OCI-LY7 (cell line): Measurements from ENCODE around the gene ZC3H18. TPM values are rescaled to one million over a fixed set of nuclear protein-coding genes. Genes with fewer than 3 reads are reported as not detected.

Experiments used
- BruUV-seq: library from RNA; stranded (reverse); fragments of 400-500 nt; replicated peaks from 2 replicates; lab custom pipeline; 2021; lab: Mats Ljungman, UMichigan
- CTCF ChIA-PET: fragments of 300-600 bp; sonication (Branson Sonifier 250); formaldehyde crosslinking; loops from one replicate; lab custom pipeline; 2022; ENCODE audit warnings: antibody characterized with exemption; ENCODE audit not compliant: unreplicated experiment; lab: Charles Lee
- POLR2A ChIA-PET: fragments of 300-600 bp; sonication (Branson Sonifier 250); formaldehyde crosslinking; loops from one replicate; lab custom pipeline; 2022; ENCODE audit warnings: antibody characterized with exemption; lab: Charles Lee
- DNase-seq: peaks from one replicate; pipeline ENCODE4 v3.0.0-alpha.2; 2015; ENCODE audit warnings: low spot score
- H2AFZ ChIP-seq: fragments of 200-600 bp; sonication (generic), shearing (Covaris generic); 2 replicates; pipeline ENCODE4 v1.6.1; 2014; ENCODE audit warnings: mild to moderate bottlenecking, antibody characterized with exemption, low read length, moderate library complexity
- H3K27ac ChIP-seq: fragments of 200-600 bp; sonication (generic); 2 replicates; pipeline ENCODE4 v1.5.1; 2014; ENCODE audit warnings: mixed run types, low read depth, mild to moderate bottlenecking, moderate library complexity, low read length, inconsistent platforms; ENCODE audit not compliant: poor library complexity, severe bottlenecking
- H3K36me3 ChIP-seq: fragments of 200-600 bp; sonication (generic); 2 replicates; pipeline ENCODE4 v1.6.1; 2014; ENCODE audit warnings: mild to moderate bottlenecking, antibody characterized with exemption, low read length, moderate library complexity, mixed read lengths; ENCODE audit not compliant: insufficient read depth
- H3K4me1 ChIP-seq: fragments of 200-600 bp; sonication (generic); 2 replicates; pipeline ENCODE4 v1.5.1; 2014; ENCODE audit warnings: mild to moderate bottlenecking, low read length; ENCODE audit not compliant: insufficient read depth, poor library complexity, severe bottlenecking
- H3K4me2 ChIP-seq: fragments of 200-600 bp; sonication (generic); 2 replicates; pipeline ENCODE4 v1.6.1; 2014; ENCODE audit warnings: mild to moderate bottlenecking, low read length
- H3K4me3 ChIP-seq: fragments of 200-600 bp; sonication (generic); 2 replicates; pipeline ENCODE4 v1.5.1; 2014; ENCODE audit warnings: mild to moderate bottlenecking, low read depth, low read length; ENCODE audit not compliant: poor library complexity, severe bottlenecking
- H3K79me2 ChIP-seq: fragments of 200-600 bp; sonication (generic); 2 replicates; pipeline ENCODE4 v1.6.1; 2016; ENCODE audit warnings: low read depth, mild to moderate bottlenecking, low read length, moderate library complexity, mixed read lengths; ENCODE audit not compliant: insufficient read depth
- H3K9me2 ChIP-seq: fragments of 200-600 bp; sonication (generic); 2 replicates; pipeline ENCODE4 v1.6.1; 2016; ENCODE audit warnings: mild to moderate bottlenecking, low read length, mixed read lengths; ENCODE audit not compliant: insufficient read depth
- H3K9me3 ChIP-seq: fragments of 200-600 bp; sonication (generic); 2 replicates; pipeline ENCODE4 v1.6.1; 2014; ENCODE audit warnings: mild to moderate bottlenecking, mixed run types, low read length, mixed read lengths
- H4K20me1 ChIP-seq: fragments of 200-600 bp; sonication (generic); 2 replicates; pipeline ENCODE4 v1.6.1; 2014; ENCODE audit warnings: mild to moderate bottlenecking, antibody characterized with exemption, low read length, moderate library complexity, mixed read lengths; ENCODE audit not compliant: insufficient read depth
- EZH2phosphoT487 ChIP-seq: fragments of 200-600 bp; sonication (generic); IDR thresholded peaks from 2 replicates; pipeline ENCODE4 v1.6.1; 2018; ENCODE audit warnings: low read depth, borderline replicate concordance, mild to moderate bottlenecking, mixed run types, antibody characterized with exemption, low read length, moderate library complexity, mixed read lengths
- intact Hi-C: fragments of 100-400 bp; cut with micrococcal nuclease; formaldehyde crosslinking; loops from one replicate; pipeline ENCODE4 v1.10.0; 2022; ENCODE audit not compliant: unreplicated experiment
- total RNA-seq, 2 experiments: library from RNA; depleted of rRNA in 1 of 2; stranded (reverse); fragments of >200 nt in 1 of 2; shearing (Covaris generic) in 1 of 2; gene quantifications; 2 replicates each; pipeline ENCODE4 v1.2.3, GENCODE V29; 2014 to 2022
- TF ChIP-seq, protein P1 (sequence below): fragments of 200-600 bp; sonication (generic); conservative IDR thresholded peaks from 2 replicates; pipeline ENCODE4 v1.5.1; 2014; ENCODE audit warnings: mild to moderate bottlenecking, antibody characterized with exemption, low read length, moderate library complexity, mixed read lengths

The ZC3H18 gene
- total RNA-seq, 2 experiments from 2014 or later = 22.2 to 79.0 TPM

DNA sequence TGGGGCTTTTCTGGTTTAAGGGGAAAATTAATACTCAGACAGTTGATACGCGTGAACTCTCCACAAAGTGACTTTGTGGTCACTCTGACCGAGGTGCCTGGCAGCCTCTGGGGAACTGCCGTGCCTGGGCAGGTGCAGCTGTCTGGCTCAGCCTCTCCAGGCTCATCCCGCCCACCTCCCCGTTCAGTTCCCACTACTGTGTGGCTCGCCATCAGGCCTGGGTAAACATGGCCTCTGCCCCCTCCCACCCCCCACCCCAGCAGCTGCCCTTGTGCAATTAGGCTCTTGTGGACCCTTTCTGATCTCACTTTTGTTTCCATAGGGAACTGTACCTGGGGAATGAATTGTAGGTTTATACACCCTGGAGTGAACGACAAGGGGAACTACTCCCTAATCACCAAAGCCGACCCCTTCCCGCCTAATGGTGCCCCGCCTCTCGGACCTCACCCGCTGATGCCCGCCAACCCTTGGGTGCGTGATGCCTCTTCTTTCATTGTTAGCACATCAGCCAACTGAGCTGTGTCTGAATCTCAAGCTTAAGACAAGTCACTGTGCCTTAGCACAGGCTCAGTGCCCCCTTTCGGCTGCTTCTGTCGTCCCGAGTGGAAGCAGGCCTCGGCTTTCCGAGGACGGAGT lies 27.8 kb downstream of the ZC3H18 start:
- peaks cover 3% of the 10 kb centered on the region; the same call in 1 of the 2 replicates for H4K20me1 ChIP-seq
- no peaks in the 10 kb centered on the region for H3K4me1 ChIP-seq
- DNase-seq = no peak
- H3K9me3 ChIP-seq = no peaks in the 10 kb centered on the region
- ChIA-PET POLR2A (no interaction called here), CTCF (no interaction called here)
- H3K27ac ChIP-seq = no peak overlapping the region
- no peak overlapping the region for H3K4me2 ChIP-seq
- TF ChIP-seq EZH2phosphoT487 = no peak
- TF ChIP-seq, protein P1, sequence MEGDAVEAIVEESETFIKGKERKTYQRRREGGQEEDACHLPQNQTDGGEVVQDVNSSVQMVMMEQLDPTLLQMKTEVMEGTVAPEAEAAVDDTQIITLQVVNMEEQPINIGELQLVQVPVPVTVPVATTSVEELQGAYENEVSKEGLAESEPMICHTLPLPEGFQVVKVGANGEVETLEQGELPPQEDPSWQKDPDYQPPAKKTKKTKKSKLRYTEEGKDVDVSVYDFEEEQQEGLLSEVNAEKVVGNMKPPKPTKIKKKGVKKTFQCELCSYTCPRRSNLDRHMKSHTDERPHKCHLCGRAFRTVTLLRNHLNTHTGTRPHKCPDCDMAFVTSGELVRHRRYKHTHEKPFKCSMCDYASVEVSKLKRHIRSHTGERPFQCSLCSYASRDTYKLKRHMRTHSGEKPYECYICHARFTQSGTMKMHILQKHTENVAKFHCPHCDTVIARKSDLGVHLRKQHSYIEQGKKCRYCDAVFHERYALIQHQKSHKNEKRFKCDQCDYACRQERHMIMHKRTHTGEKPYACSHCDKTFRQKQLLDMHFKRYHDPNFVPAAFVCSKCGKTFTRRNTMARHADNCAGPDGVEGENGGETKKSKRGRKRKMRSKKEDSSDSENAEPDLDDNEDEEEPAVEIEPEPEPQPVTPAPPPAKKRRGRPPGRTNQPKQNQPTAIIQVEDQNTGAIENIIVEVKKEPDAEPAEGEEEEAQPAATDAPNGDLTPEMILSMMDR = no peak
- intact Hi-C loops = no loop called here
- no peaks in the 10 kb centered on the region for H3K9me2 ChIP-seq
- H3K4me3 ChIP-seq = no peak overlapping the region
- peaks cover 73% of the 10 kb centered on the region for H3K36me3 ChIP-seq
- no peak overlapping the region for H2AFZ ChIP-seq
- BruUV-seq = no TSS peak
- no peaks in the 10 kb centered on the region for H3K79me2 ChIP-seq

DNA sequence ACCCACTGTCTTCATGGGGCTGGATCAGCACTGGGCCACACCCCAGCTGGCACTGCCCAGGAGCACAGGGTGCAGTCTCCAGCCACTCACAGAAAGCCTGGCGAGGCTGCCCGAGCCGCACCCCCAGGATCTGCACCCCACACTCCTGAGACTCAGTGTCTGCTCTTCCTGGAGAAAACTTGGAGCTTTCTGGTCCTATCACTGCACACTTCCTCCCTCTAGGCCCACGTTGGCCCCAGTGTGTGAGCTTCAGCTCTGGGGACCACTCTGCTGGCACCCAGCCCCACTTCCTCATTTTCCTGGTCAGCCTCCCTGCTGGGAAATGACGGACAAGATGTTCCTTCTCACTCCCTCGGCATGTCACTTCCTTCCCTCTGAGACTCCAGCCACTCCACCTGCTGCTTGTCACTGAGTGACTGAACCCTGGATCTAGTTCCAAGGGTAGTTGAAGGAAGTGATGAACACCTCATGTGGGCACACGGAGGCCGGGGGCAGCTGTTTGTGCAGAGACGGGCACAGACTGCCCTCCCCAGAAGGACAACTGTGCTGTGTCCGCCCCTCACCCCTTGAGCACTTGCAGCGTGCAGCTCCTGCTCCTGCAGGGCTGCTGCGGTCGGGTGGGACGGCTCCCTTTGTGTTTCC lies 29.0 kb downstream of the ZC3H18 start:
- no TSS peak for BruUV-seq
- Histone ChIP-seq H3K4me2 (no peak overlapping the region), H3K36me3 (peaks cover 73% of the 10 kb centered on the region), H3K9me2 (no peaks in the 10 kb centered on the region), H4K20me1 (peaks cover 2% of the 10 kb centered on the region; the same call in 1 of the 2 replicates), H3K27ac (no peak overlapping the region), H3K9me3 (no peaks in the 10 kb centered on the region), H3K79me2 (no peaks in the 10 kb centered on the region), H3K4me3 (no peak overlapping the region), H3K4me1 (no peaks in the 10 kb centered on the region), H2AFZ (no peak overlapping the region)
- intact Hi-C loops = no loop called here
- ChIA-PET CTCF (no interaction called here), POLR2A (no interaction called here)
- TF ChIP-seq EZH2phosphoT487 = no peak
- TF ChIP-seq, protein P1 = no peak
- DNase-seq = no peak
